B cell (primary cell): ENCODE data around the gene MT1G. TPM values are rescaled to one million over a fixed set of nuclear protein-coding genes. Genes with fewer than 3 reads are reported as not detected.
"Not testable (repeated sequence)": the region's sequence is repeated elsewhere in the genome, so short reads cannot be mapped to it uniquely, and the experiment has no call there.

Experiments used
- ATAC-seq: fragments of 200-7000 bp; cut with Tn5 transposase; one replicate; pipeline ENCODE4 v1.10.0; 2021; ENCODE audit warnings: low read depth, mild to moderate bottlenecking, moderate number of reproducible peaks, moderate library complexity
- CTCF ChIA-PET: fragments of 350-600 bp; sonication (Branson Sonifier 250); formaldehyde crosslinking; loops from one replicate; lab custom pipeline; 2021; ENCODE audit warnings: antibody characterized with exemption, inconsistent platforms; lab: Charles Lee
- POLR2A ChIA-PET: fragments of 350-600 bp; sonication (Branson Sonifier 250); formaldehyde crosslinking; loops from one replicate; lab custom pipeline; 2021; ENCODE audit warnings: antibody characterized with exemption; lab: Charles Lee
- DNase-seq: peaks from one replicate; pipeline ENCODE4 v3.0.0; 2013
- H2AFZ ChIP-seq: 2 replicates; pipeline ENCODE4 v1.6.1; 2012; ENCODE audit warnings: mild to moderate bottlenecking, low read depth, low read length; ENCODE audit not compliant: insufficient read depth, poor library complexity, severe bottlenecking
- H3K27ac ChIP-seq, 2 donors: 1 replicate in 1 of 2; 2 replicates in 1 of 2; pipeline ENCODE4 v1.5.1; 2012 to 2013; ENCODE audit warnings: low read length in 2 of 2, mild to moderate bottlenecking in 2 of 2, moderate library complexity in 1 of 2
- H3K27me3 ChIP-seq, 4 experiments: fragments of 200-600 bp in 1 of 4; sonication (generic) in 1 of 4; replicated peaks in 1 of 4; 1 replicate in 2 of 4; 2 replicates in 2 of 4; pipeline versions ENCODE4 v1.6.1 to v1.7.0; 2013 to 2016; ENCODE audit warnings: low read length in 3 of 4, mild to moderate bottlenecking in 2 of 4, mixed read lengths in 1 of 4, moderate library complexity in 1 of 4; ENCODE audit not compliant: insufficient read depth in 4 of 4, control insufficient read depth in 3 of 4; ENCODE audit errors: control extremely low read depth in 1 of 4
- H3K36me3 ChIP-seq, 2 experiments: replicated peaks in 1 of 2; 1 replicate in 1 of 2; 2 replicates in 1 of 2; pipeline versions ENCODE4 v1.6.1 to v1.7.1; 2013; ENCODE audit warnings: low read length in 1 of 2; ENCODE audit not compliant: insufficient read depth in 2 of 2, control insufficient read depth in 1 of 2; ENCODE audit errors: control extremely low read depth in 1 of 2, extremely low read depth in 1 of 2
- H3K4me1 ChIP-seq, 2 donors: fragments of 200-600 bp in 1 of 2; sonication (generic) in 1 of 2; 1 replicate in 1 of 2; 2 replicates in 1 of 2; pipeline versions ENCODE4 v1.5.1 to v1.6.1; 2013 to 2017; ENCODE audit warnings: low read length in 2 of 2; ENCODE audit not compliant: control insufficient read depth in 2 of 2, insufficient read depth in 2 of 2
- H3K4me2 ChIP-seq: replicated peaks from 2 replicates; pipeline ENCODE3; 2012; ENCODE audit warnings: mild to moderate bottlenecking, low read depth, low read length; ENCODE audit not compliant: poor library complexity, severe bottlenecking
- H3K4me3 ChIP-seq, 5 experiments: fragments of 200-600 bp in 1 of 5; sonication (generic) in 1 of 5; 1 replicate in 3 of 5; 2 replicates in 2 of 5; pipeline versions ENCODE4 v1.5.1 to v1.7.0; 2011 to 2016; ENCODE audit warnings: low read length in 4 of 5, mild to moderate bottlenecking in 4 of 5, low read depth in 2 of 5, control low read depth in 1 of 5, moderate library complexity in 1 of 5; ENCODE audit not compliant: insufficient read depth in 1 of 5; ENCODE audit errors: control extremely low read depth in 1 of 5, extremely low read depth in 1 of 5
- H3K79me2 ChIP-seq: fragments of 200-600 bp; sonication (generic); one replicate; pipeline ENCODE4 v1.6.0; 2016; ENCODE audit warnings: low read length; ENCODE audit not compliant: control insufficient read depth, insufficient read depth
- H3K9ac ChIP-seq: fragments of 200-600 bp; sonication (generic); 2 replicates; pipeline ENCODE4 v1.6.1; 2017; ENCODE audit warnings: mild to moderate bottlenecking, low read length, moderate library complexity
- H3K9me3 ChIP-seq, 3 donors: one replicate each; pipeline versions ENCODE4 v1.6.1 to v1.7.1; 2013; ENCODE audit warnings: low read length in 2 of 3; ENCODE audit not compliant: control insufficient read depth in 2 of 3, insufficient read depth in 1 of 3; ENCODE audit errors: control extremely low read depth in 1 of 3
- H4K20me1 ChIP-seq: 2 replicates; pipeline ENCODE4 v1.6.0; 2012; ENCODE audit warnings: mild to moderate bottlenecking, low read length; ENCODE audit not compliant: insufficient read depth, control insufficient read depth, poor library complexity, severe bottlenecking
- H3K27ac Mint-ChIP-seq: one replicate; pipeline ENCODE4 v1.8.0; 2021; ENCODE audit warnings: mixed read lengths
- H3K27me3 Mint-ChIP-seq: one replicate; pipeline ENCODE4 v1.8.0; 2021; ENCODE audit warnings: mixed read lengths
- H3K4me1 Mint-ChIP-seq: one replicate; pipeline ENCODE4 v1.8.0; 2021; ENCODE audit warnings: mixed read lengths
- H3K4me3 Mint-ChIP-seq: one replicate; pipeline ENCODE4 v1.8.0; 2021; ENCODE audit warnings: mixed read lengths
- H3K9me3 Mint-ChIP-seq: one replicate; pipeline ENCODE4 v1.8.0; 2022; ENCODE audit warnings: mixed read lengths; ENCODE audit not compliant: insufficient read depth
- EZH2 ChIP-seq: IDR thresholded peaks from 2 replicates; pipeline ENCODE4 v1.6.1; 2012; ENCODE audit warnings: borderline replicate concordance, low read depth, mild to moderate bottlenecking, moderate library complexity, low read length; ENCODE audit not compliant: insufficient read depth, poor library complexity, severe bottlenecking
- WGBS: methylation state at CpG from one replicate; pipeline ENCODE4 v1.1.5; 2013; ENCODE audit warnings: missing lambda C conversion rate; ENCODE audit not compliant: insufficient coverage; 5-methylcytosine and 5-hydroxymethylcytosine counted together
- intact Hi-C: fragments of 100-400 bp; cut with micrococcal nuclease; formaldehyde crosslinking; loops from one replicate; pipeline ENCODE4 v1.10.0; 2022
- polyA plus RNA-seq: library from polyadenylated mRNA; depleted of rRNA; stranded (reverse); fragments of >200 nt; gene quantifications from 2 replicates; pipeline ENCODE4 v1.2.3, GENCODE V29; 2012
- total RNA-seq, 2 donors: library from RNA; stranded (reverse); fragments of 120-200 nt in 1 of 2; gene quantifications; 1 replicate in 1 of 2; 2 replicates in 1 of 2; pipeline versions ENCODE4 v1.2.3 to v1.2.4, GENCODE V29; 2013 to 2022
- TF ChIP-seq, protein P1 (sequence below): fragments of 200-600 bp; IDR thresholded peaks from one replicate; pipeline ENCODE4 v1.8.0; 2022; ENCODE audit warnings: antibody characterized with exemption, mild to moderate bottlenecking

Gene MT1G
- total and polyA plus RNA-seq, 2 donors (not counting 1 experiment from before 2014, with no cell fraction given), result not detected

DNA sequence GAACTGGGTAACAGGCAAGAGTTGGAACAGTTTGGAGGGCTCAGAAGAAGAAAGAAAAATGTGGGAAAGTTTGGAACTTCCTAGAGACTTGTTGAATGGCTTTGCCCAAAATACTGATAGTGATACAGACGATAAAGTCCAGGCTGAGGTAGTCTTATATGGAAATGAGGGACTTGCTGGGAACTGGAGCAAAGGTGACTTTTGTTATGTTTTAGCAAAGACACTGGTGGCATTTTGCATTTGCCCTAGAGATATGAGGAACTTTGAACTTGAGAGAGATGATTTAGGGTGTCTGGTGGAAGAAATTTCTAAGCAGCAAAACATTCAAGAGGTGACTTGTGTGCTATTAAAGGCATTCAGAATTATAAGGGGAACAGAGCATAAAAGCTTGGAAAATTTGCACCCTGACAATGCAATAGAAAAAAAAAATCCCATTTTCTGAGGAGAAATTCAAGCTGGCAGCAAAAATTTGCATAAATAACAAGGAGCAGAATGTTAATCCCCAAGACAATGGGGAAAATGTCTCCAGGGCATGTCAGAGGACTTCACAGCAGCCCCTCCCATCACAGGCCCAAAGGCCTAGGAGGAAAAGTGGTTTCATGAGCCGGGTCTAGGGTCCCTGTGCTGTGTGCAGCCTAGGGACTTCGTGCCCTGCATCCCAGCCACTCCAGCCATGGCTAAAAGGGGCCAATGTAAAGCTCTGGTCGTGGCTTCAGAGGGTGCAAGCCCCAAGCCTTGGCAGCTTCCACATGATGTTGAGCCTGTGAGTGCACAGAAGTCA, 46.0 kb downstream of the MT1G start:
- H4K20me1 ChIP-seq, H3K27ac ChIP-seq, H3K4me3 ChIP-seq, DNase-seq, H3K36me3 ChIP-seq, H3K9me3 ChIP-seq, POLR2A ChIA-PET, H3K9me3 Mint-ChIP-seq, H3K4me3 Mint-ChIP-seq, H2AFZ ChIP-seq, intact Hi-C loops, ATAC-seq, H3K79me2 ChIP-seq, H3K27ac Mint-ChIP-seq, H3K4me2 ChIP-seq, H3K9ac ChIP-seq, CTCF ChIA-PET: not testable (repeated sequence)
- Histone ChIP-seq H3K4me1 (peaks cover 22 to 23% of the 10 kb centered on the region in 2 donors), H3K27me3 (peaks cover 0 to 47% (median 31%) of the 10 kb centered on the region in 4 experiments)
- Mint-ChIP-seq H3K27me3 (peaks cover 55% of the 10 kb centered on the region), H3K4me1 (peaks cover 20% of the 10 kb centered on the region)
- 79% methylated on average over 4 of the region's 4 CpGs for WGBS

DNA sequence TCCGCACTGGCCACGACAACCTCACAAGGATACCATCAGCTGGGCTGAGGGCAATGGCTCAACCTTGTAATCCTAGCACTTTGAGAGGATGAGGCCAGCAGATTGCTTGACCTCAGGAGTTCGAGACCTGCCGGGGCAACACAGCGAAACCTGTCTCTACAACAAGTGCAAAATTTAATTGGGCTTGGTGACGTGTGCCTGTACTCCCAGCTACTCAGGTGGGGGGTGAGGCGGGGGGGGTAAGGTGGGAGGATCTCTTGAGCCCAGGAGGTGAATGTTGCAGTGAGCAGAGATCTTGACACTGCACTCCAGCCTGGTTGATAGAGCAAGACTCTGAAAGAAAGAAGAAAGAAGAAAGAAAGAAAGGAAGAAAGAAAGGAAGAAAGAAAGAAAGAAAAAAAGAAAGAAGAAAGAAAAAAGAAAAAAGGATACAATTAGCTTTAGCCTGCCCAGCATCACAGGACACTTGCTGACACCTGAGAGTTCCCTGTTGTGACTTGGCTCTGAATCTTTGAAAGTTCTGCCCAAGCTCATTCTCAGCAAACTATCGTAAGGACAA, 47.4 kb downstream of the MT1G start:
- ATAC-seq (no peak), DNase-seq (no peak)
- TF ChIP-seq, protein P1, sequence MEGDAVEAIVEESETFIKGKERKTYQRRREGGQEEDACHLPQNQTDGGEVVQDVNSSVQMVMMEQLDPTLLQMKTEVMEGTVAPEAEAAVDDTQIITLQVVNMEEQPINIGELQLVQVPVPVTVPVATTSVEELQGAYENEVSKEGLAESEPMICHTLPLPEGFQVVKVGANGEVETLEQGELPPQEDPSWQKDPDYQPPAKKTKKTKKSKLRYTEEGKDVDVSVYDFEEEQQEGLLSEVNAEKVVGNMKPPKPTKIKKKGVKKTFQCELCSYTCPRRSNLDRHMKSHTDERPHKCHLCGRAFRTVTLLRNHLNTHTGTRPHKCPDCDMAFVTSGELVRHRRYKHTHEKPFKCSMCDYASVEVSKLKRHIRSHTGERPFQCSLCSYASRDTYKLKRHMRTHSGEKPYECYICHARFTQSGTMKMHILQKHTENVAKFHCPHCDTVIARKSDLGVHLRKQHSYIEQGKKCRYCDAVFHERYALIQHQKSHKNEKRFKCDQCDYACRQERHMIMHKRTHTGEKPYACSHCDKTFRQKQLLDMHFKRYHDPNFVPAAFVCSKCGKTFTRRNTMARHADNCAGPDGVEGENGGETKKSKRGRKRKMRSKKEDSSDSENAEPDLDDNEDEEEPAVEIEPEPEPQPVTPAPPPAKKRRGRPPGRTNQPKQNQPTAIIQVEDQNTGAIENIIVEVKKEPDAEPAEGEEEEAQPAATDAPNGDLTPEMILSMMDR, result no peak
- TF ChIP-seq EZH2, result no peak
- Histone ChIP-seq H3K79me2 (no peaks in the 10 kb centered on the region), H3K27ac (no peak overlapping the region), H3K4me3 (no peak overlapping the region), H3K27me3 (peaks cover 0 to 43% (median 24%) of the 10 kb centered on the region in 4 experiments), H4K20me1 (no peaks in the 10 kb centered on the region), H3K9ac (no peak overlapping the region), H3K36me3 (no peaks in the 10 kb centered on the region), H3K4me2 (no peak overlapping the region), H2AFZ (no peak overlapping the region), H3K9me3 (no peaks in the 10 kb centered on the region), H3K4me1 (peaks cover 17% of the 10 kb centered on the region in 2 donors)
- CTCF ChIA-PET, result no interaction called here
- Mint-ChIP-seq H3K9me3 (no peaks in the 10 kb centered on the region), H3K4me1 (peaks cover 18% of the 10 kb centered on the region), H3K27ac (no peak overlapping the region), H3K27me3 (peaks cover 51% of the 10 kb centered on the region), H3K4me3 (no peak overlapping the region)
- POLR2A ChIA-PET, result no interaction called here
- intact Hi-C loops, result no loop called here
- 93% methylated on average over 3 of the region's 8 CpGs for WGBS
